Stomach (tissue), 4 donors: ENCODE data around the gene PTER.

Experiments
- CTCF ChIP-seq, 7 experiments: fragments of 450-650 bp in 4 of 7; fragments of 200-600 bp in 3 of 7; sonication (generic) in 3 of 7; IDR thresholded peaks; one replicate each; pipeline ENCODE4 v1.5.1; 2016 to 2019; ENCODE audit warnings: antibody characterized with exemption in 7 of 7, control low read depth in 2 of 7, mild to moderate bottlenecking in 1 of 7
- POLR2AphosphoS5 ChIP-seq, 3 donors: sonication (generic); formaldehyde crosslinking; IDR thresholded peaks; one replicate each; pipeline ENCODE4 v1.6.1; 2016; ENCODE audit warnings: antibody characterized with exemption in 3 of 3

GRCh38 chr10:16562891-16563290 is 126.1 kb downstream of the PTER start:
- TF ChIP-seq CTCF (IDR thresholded peaks at IDR 0.05) (no peak), POLR2AphosphoS5 (IDR thresholded peaks at IDR 0.05) (no peak)
